WTC11 (cell line): ENCODE data around the gene F10. TPM values are rescaled to one million over a fixed set of nuclear protein-coding genes. Genes with fewer than 3 reads are reported as not detected.

ENCODE experiments used
- ATAC-seq: fragments of 200-7000 bp; cut with Tn5 transposase; 2 replicates; pipeline ENCODE4 v1.10.0; 2021; ENCODE audit warnings: mild to moderate bottlenecking, moderate library complexity
- CTCF ChIA-PET: fragments of 300-600 bp; sonication (Branson Sonifier 250); formaldehyde crosslinking; loops from one replicate; lab custom pipeline; 2021; ENCODE audit warnings: antibody characterized with exemption; lab: Charles Lee
- POLR2A ChIA-PET: fragments of 350-600 bp; sonication (Branson Sonifier 250); formaldehyde crosslinking; loops from one replicate; lab custom pipeline; 2021; ENCODE audit warnings: antibody characterized with exemption; lab: Charles Lee
- DNase-seq: peaks from one replicate; pipeline ENCODE4 v3.0.0; 2021; ENCODE audit warnings: low spot score
- H3K27ac Mint-ChIP-seq: 2 replicates; pipeline ENCODE4 v1.8.0; 2021; ENCODE audit warnings: mixed read lengths
- H3K27me3 Mint-ChIP-seq: 2 replicates; pipeline ENCODE4 v1.8.0; 2021; ENCODE audit warnings: low read depth, mild to moderate bottlenecking, moderate library complexity, mixed read lengths
- H3K36me3 Mint-ChIP-seq: 2 replicates; pipeline ENCODE4 v1.8.0; 2021; ENCODE audit warnings: mixed read lengths
- H3K4me1 Mint-ChIP-seq: 2 replicates; pipeline ENCODE4 v1.8.0; 2022; ENCODE audit warnings: mixed read lengths
- H3K4me3 Mint-ChIP-seq: 2 replicates; pipeline ENCODE4 v1.8.0; 2021; ENCODE audit warnings: mild to moderate bottlenecking, moderate library complexity, mixed read lengths
- H3K9me3 Mint-ChIP-seq: 2 replicates; pipeline ENCODE4 v1.8.0; 2021; ENCODE audit warnings: mixed read lengths
- CREM ChIP-seq: sonication (generic); formaldehyde crosslinking; IDR thresholded peaks from 2 replicates; pipeline ENCODE4 v1.8.1; 2022; ENCODE audit warnings: mild to moderate bottlenecking, missing genetic modification reagents, moderate library complexity
- GABPB1 ChIP-seq: sonication (generic); formaldehyde crosslinking; IDR thresholded peaks from 2 replicates; pipeline ENCODE4 v1.8.1; 2023; ENCODE audit warnings: mild to moderate bottlenecking, missing genetic modification reagents
- GTF2I ChIP-seq: fragments of 250-450 bp; sonication (Bioruptor Pico); conservative IDR thresholded peaks from 2 replicates; pipeline ENCODE4 v1.4.0; 2021; ENCODE audit warnings: mild to moderate bottlenecking
- HMGA2 ChIP-seq: fragments of 250-450 bp; sonication (Bioruptor Pico); IDR thresholded peaks from 2 replicates; pipeline ENCODE4 v1.4.0; 2021; ENCODE audit warnings: mild to moderate bottlenecking, moderate library complexity
- NR1H2 ChIP-seq: sonication (generic); formaldehyde crosslinking; IDR thresholded peaks from 2 replicates; pipeline ENCODE4 v1.9.0; 2021; ENCODE audit warnings: mild to moderate bottlenecking, moderate library complexity, missing genetic modification reagents
- NR2C2 ChIP-seq: sonication (generic); formaldehyde crosslinking; IDR thresholded peaks from 2 replicates; pipeline ENCODE4 v1.8.0; 2022; ENCODE audit warnings: mild to moderate bottlenecking, missing genetic modification reagents
- ZNF219 ChIP-seq: sonication (generic); formaldehyde crosslinking; IDR thresholded peaks from 2 replicates; pipeline ENCODE4 v1.8.0; 2023; ENCODE audit warnings: missing genetic modification reagents, mild to moderate bottlenecking, borderline replicate concordance
- ZNF423 ChIP-seq: fragments of 250-450 bp; sonication (Bioruptor Pico); IDR thresholded peaks from 2 replicates; pipeline ENCODE4 v2.1.2; 2022; ENCODE audit warnings: mild to moderate bottlenecking, moderate library complexity
- total RNA-seq: library from RNA; stranded (reverse); gene quantifications from 3 replicates; pipeline ENCODE4 v1.2.3, GENCODE V29; 2021
- TF ChIP-seq, protein P1 (sequence below): sonication (generic); formaldehyde crosslinking; conservative IDR thresholded peaks from 2 replicates; pipeline ENCODE4 v1.8.1; 2022; ENCODE audit warnings: mild to moderate bottlenecking, missing genetic modification reagents
- TF ChIP-seq, protein P2 (sequence below): sonication (generic); formaldehyde crosslinking; IDR thresholded peaks from 2 replicates; pipeline ENCODE4 v1.8.1; 2023; ENCODE audit warnings: mild to moderate bottlenecking, missing genetic modification reagents, moderate library complexity
- TF ChIP-seq, protein P3 (sequence below): fragments of 250-450 bp; sonication (Bioruptor Pico); IDR thresholded peaks from 2 replicates; pipeline ENCODE4 v1.8.0; 2021; ENCODE audit warnings: mild to moderate bottlenecking
- TF ChIP-seq, protein P4 (sequence below): sonication (generic); formaldehyde crosslinking; IDR thresholded peaks from 2 replicates; pipeline ENCODE4 v1.8.0; 2022; ENCODE audit warnings: mild to moderate bottlenecking, missing genetic modification reagents
- TF ChIP-seq, protein P5 (sequence below): sonication (generic); formaldehyde crosslinking; IDR thresholded peaks from 2 replicates; pipeline ENCODE4 v1.8.0; 2022; ENCODE audit warnings: mild to moderate bottlenecking, missing genetic modification reagents
- TF ChIP-seq, protein P6 (sequence below): fragments of 250-450 bp; sonication (Bioruptor Pico); IDR thresholded peaks from 2 replicates; pipeline ENCODE4 v1.9.0; 2021; ENCODE audit warnings: mild to moderate bottlenecking
- TF ChIP-seq, protein P7 (sequence below): sonication (generic); formaldehyde crosslinking; IDR thresholded peaks from 2 replicates; pipeline ENCODE4 v1.8.0; 2023; ENCODE audit warnings: missing genetic modification reagents, mild to moderate bottlenecking, borderline replicate concordance

Gene F10
- total RNA-seq, 1 experiment from 2014 or later = 0.87 TPM

DNA sequence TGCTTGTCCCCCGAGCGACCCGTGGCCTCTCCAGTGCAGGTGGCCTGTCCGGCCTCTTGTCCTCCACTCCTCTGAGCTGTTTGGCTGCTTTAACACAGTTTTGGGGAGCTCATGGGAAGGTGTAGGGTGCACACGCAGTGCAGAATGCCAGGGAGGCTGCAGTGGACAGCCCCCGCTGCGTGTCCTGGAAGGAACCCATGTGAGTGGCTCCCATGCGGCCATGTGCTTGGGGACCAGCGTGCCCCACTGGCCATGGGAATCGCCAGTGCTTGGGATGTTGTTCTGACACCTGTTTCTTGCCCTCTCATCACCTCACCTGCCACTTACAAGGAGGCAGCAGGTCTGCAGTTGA is 39.6 kb upstream of the F10 start (continued):
- TF ChIP-seq HMGA2 (CRISPR knock-in tag) (no peak), ZNF219 (CRISPR knock-in tag) (no peak), CREM (no peak), ZNF423 (no peak)
- TF ChIP-seq, protein P1, sequence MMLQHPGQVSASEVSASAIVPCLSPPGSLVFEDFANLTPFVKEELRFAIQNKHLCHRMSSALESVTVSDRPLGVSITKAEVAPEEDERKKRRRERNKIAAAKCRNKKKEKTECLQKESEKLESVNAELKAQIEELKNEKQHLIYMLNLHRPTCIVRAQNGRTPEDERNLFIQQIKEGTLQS (CRISPR knock-in tag) = no peak
- TF ChIP-seq, protein P2, sequence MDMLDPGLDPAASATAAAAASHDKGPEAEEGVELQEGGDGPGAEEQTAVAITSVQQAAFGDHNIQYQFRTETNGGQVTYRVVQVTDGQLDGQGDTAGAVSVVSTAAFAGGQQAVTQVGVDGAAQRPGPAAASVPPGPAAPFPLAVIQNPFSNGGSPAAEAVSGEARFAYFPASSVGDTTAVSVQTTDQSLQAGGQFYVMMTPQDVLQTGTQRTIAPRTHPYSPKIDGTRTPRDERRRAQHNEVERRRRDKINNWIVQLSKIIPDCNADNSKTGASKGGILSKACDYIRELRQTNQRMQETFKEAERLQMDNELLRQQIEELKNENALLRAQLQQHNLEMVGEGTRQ (CRISPR knock-in tag) = no peak
- TF ChIP-seq, protein P3, sequence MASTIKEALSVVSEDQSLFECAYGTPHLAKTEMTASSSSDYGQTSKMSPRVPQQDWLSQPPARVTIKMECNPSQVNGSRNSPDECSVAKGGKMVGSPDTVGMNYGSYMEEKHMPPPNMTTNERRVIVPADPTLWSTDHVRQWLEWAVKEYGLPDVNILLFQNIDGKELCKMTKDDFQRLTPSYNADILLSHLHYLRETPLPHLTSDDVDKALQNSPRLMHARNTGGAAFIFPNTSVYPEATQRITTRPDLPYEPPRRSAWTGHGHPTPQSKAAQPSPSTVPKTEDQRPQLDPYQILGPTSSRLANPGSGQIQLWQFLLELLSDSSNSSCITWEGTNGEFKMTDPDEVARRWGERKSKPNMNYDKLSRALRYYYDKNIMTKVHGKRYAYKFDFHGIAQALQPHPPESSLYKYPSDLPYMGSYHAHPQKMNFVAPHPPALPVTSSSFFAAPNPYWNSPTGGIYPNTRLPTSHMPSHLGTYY (CRISPR knock-in tag) = no peak
- TF ChIP-seq, protein P4, sequence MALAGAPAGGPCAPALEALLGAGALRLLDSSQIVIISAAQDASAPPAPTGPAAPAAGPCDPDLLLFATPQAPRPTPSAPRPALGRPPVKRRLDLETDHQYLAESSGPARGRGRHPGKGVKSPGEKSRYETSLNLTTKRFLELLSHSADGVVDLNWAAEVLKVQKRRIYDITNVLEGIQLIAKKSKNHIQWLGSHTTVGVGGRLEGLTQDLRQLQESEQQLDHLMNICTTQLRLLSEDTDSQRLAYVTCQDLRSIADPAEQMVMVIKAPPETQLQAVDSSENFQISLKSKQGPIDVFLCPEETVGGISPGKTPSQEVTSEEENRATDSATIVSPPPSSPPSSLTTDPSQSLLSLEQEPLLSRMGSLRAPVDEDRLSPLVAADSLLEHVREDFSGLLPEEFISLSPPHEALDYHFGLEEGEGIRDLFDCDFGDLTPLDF (CRISPR knock-in tag) = no peak
- TF ChIP-seq, protein P5, sequence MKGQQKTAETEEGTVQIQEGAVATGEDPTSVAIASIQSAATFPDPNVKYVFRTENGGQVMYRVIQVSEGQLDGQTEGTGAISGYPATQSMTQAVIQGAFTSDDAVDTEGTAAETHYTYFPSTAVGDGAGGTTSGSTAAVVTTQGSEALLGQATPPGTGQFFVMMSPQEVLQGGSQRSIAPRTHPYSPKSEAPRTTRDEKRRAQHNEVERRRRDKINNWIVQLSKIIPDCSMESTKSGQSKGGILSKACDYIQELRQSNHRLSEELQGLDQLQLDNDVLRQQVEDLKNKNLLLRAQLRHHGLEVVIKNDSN = no peak
- TF ChIP-seq, protein P6, sequence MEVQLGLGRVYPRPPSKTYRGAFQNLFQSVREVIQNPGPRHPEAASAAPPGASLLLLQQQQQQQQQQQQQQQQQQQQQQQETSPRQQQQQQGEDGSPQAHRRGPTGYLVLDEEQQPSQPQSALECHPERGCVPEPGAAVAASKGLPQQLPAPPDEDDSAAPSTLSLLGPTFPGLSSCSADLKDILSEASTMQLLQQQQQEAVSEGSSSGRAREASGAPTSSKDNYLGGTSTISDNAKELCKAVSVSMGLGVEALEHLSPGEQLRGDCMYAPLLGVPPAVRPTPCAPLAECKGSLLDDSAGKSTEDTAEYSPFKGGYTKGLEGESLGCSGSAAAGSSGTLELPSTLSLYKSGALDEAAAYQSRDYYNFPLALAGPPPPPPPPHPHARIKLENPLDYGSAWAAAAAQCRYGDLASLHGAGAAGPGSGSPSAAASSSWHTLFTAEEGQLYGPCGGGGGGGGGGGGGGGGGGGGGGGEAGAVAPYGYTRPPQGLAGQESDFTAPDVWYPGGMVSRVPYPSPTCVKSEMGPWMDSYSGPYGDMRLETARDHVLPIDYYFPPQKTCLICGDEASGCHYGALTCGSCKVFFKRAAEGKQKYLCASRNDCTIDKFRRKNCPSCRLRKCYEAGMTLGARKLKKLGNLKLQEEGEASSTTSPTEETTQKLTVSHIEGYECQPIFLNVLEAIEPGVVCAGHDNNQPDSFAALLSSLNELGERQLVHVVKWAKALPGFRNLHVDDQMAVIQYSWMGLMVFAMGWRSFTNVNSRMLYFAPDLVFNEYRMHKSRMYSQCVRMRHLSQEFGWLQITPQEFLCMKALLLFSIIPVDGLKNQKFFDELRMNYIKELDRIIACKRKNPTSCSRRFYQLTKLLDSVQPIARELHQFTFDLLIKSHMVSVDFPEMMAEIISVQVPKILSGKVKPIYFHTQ (CRISPR knock-in tag) = no peak

DNA sequence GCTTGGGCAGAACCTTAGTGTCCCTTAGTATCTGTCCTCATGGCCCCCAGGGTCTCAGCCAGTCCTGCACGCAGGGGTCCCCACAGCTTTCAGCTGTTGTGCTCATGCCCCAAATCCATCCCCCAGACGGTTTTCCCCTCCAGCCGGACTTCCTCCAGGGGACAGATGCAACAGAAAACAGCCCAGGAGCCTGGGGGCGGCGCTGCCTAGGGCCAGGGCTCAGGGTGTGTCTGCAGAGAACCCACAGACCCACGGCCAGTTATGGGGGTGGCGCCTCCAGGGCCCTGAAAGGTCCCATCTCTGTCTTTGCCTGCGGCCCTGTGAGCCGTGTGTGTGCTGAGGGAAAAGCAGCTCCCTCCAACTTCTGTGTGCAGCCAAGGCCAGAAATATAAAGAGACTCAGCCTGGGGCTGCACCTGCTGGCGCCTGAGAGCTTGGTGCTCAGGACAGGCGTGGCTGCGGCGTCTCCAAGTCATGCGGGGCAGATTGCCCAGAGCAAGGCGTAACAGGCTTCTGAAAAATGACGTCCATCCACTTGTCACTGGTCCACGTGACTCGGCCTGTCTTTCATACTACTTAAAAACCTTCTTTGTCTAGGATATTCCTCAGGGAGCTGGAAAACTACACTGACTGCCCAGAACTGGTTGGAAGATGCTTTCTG is 39.1 kb upstream of the F10 start:
- CTCF ChIA-PET = interaction anchor here (0.9 kb wide), 1 partner anchor 54 kb away, joined by 3 read pairs; no protein-coding TSS in a partner anchor
- Mint-ChIP-seq H3K4me3 (no peak overlapping the region), H3K9me3 (no peaks in the 10 kb centered on the region), H3K27ac (no peak overlapping the region), H3K27me3 (no peaks in the 10 kb centered on the region), H3K36me3 (peaks cover 6% of the 10 kb centered on the region), H3K4me1 (no peaks in the 10 kb centered on the region)
- ATAC-seq (no peak), DNase-seq (no peak)
- POLR2A ChIA-PET = no interaction called here
- TF ChIP-seq GTF2I (CRISPR knock-in tag) (no peak), GABPB1 (CRISPR knock-in tag) (no peak), NR1H2 (CRISPR knock-in tag) (no peak), NR2C2 (CRISPR knock-in tag) (no peak)
- TF ChIP-seq, protein P7, sequence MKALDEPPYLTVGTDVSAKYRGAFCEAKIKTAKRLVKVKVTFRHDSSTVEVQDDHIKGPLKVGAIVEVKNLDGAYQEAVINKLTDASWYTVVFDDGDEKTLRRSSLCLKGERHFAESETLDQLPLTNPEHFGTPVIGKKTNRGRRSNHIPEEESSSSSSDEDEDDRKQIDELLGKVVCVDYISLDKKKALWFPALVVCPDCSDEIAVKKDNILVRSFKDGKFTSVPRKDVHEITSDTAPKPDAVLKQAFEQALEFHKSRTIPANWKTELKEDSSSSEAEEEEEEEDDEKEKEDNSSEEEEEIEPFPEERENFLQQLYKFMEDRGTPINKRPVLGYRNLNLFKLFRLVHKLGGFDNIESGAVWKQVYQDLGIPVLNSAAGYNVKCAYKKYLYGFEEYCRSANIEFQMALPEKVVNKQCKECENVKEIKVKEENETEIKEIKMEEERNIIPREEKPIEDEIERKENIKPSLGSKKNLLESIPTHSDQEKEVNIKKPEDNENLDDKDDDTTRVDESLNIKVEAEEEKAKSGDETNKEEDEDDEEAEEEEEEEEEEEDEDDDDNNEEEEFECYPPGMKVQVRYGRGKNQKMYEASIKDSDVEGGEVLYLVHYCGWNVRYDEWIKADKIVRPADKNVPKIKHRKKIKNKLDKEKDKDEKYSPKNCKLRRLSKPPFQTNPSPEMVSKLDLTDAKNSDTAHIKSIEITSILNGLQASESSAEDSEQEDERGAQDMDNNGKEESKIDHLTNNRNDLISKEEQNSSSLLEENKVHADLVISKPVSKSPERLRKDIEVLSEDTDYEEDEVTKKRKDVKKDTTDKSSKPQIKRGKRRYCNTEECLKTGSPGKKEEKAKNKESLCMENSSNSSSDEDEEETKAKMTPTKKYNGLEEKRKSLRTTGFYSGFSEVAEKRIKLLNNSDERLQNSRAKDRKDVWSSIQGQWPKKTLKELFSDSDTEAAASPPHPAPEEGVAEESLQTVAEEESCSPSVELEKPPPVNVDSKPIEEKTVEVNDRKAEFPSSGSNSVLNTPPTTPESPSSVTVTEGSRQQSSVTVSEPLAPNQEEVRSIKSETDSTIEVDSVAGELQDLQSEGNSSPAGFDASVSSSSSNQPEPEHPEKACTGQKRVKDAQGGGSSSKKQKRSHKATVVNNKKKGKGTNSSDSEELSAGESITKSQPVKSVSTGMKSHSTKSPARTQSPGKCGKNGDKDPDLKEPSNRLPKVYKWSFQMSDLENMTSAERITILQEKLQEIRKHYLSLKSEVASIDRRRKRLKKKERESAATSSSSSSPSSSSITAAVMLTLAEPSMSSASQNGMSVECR (CRISPR knock-in tag) = no peak
- TF ChIP-seq, protein P6 (CRISPR knock-in tag) = no peak
- TF ChIP-seq, protein P4 (CRISPR knock-in tag) = no peak
